Activated CD4-positive, alpha-beta T cell treated with anti-CD3 and anti-CD28 coated beads for 36 hours (primary cell): Measurements from ENCODE around the gene ERP29. TPM values are rescaled to one million over a fixed set of nuclear protein-coding genes. Genes with fewer than 3 reads are reported as not detected.

Experiments used
- ATAC-seq: fragments of 200-7000 bp; cut with Tn5 transposase; one replicate; pipeline ENCODE4 v1.10.0; 2021; ENCODE audit warnings: mild to moderate bottlenecking, moderate library complexity
- CTCF ChIA-PET: fragments of 350-600 bp; sonication (Branson Sonifier 250); formaldehyde crosslinking; loops from one replicate; lab custom pipeline; 2021; ENCODE audit warnings: antibody characterized with exemption; lab: Charles Lee
- POLR2A ChIA-PET: fragments of 350-600 bp; sonication (Branson Sonifier 250); formaldehyde crosslinking; loops from one replicate; lab custom pipeline; 2021; ENCODE audit warnings: antibody characterized with exemption, inconsistent platforms; lab: Charles Lee
- DNase-seq: peaks from one replicate; pipeline ENCODE4 v3.0.0-alpha.2; 2020
- H3K27ac Mint-ChIP-seq: one replicate; pipeline ENCODE4 v1.8.0; 2021; ENCODE audit warnings: mixed read lengths
- H3K27me3 Mint-ChIP-seq: one replicate; pipeline ENCODE4 v1.8.0; 2021; ENCODE audit warnings: mixed read lengths
- H3K36me3 Mint-ChIP-seq: one replicate; pipeline ENCODE4 v1.8.0; 2021; ENCODE audit warnings: low read depth, mixed read lengths
- H3K4me1 Mint-ChIP-seq: one replicate; pipeline ENCODE4 v1.8.0; 2021; ENCODE audit warnings: mixed read lengths
- H3K4me3 Mint-ChIP-seq: one replicate; pipeline ENCODE4 v1.8.0; 2021; ENCODE audit warnings: mild to moderate bottlenecking, moderate library complexity, mixed read lengths
- H3K9me3 Mint-ChIP-seq: one replicate; pipeline ENCODE4 v1.8.0; 2021; ENCODE audit warnings: low read depth, mixed read lengths
- intact Hi-C, 2 experiments: fragments of 100-400 bp; cut with DNase I in 1 of 2; cut with micrococcal nuclease in 1 of 2; formaldehyde crosslinking; loops; one replicate each; pipeline versions ENCODE4 v1.14.2 to v1.15.1; 2022 to 2024; cut with DNase I, micrococcal nuclease
- total RNA-seq, 2 experiments: library from RNA; stranded (reverse); gene quantifications; one replicate each; pipeline ENCODE4 v1.2.3, GENCODE V29; 2021

ERP29 gene
- 10 to 100 TPM; 79.7 to 87.3 TPM for total RNA-seq

DNA sequence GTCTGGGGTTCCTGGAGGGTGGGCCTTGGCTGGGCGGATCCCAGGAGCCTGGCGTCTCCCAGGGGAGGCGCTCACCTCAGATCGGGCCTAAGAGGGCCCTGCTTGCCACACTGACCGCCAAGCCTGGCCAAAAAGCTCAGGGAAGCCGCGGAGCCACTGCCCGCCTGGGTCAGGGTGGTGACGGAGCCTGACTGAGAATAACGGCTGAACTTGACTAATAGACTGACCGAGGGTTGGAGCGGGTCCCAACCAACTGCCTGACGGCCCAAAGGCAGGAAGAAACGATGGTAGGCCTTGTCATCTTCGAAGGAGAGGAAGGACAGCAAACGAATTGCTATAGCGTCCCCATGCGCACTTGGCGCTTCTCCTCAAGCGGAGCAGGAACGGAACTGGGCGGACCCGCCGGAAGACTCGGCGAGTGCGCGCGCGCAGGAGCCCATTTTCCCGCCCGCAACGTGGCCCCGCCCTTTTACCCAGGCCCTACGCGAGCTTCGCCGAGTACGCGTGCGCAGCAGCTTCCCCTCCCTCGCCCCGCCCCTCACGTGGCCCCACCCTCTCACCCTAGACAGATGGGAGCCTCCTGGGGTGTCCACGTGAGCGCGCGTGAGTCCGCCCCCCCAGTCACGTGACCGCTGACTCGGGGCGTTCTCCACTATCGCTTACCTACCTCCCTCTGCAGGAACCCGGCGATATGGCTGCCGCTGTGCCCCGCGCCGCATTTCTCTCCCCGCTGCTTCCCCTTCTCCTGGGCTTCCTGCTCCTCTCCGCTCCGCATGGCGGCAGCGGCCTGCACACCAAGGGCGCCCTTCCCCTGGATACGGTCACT lies at the start of gene ERP29, which contains the start of gene TMEM116:
TSS of gene ERP29 (plus strand) at position 652 of the 826 bp plus-strand sequence. CDS start at position 692, 40 bp downstream.
TSS of gene TMEM116 (minus strand) at position 391 of the 826 bp plus-strand sequence. CDS start 7,895 bp downstream, outside the sequence.
- Mint-ChIP-seq H3K27me3 (no peaks in the 10 kb centered on the region), H3K4me1 (peaks cover 53% of the 10 kb centered on the region), H3K4me3 (peak within 1 kb of the TSS; percentile 98), H3K27ac (peak within 1 kb of the TSS; percentile 99), H3K9me3 (peaks cover 8% of the 10 kb centered on the region), H3K36me3 (peaks cover 45% of the 10 kb centered on the region)
- DNase-seq: peak; percentile 100
- intact Hi-C loops: loop anchor here (1.0 to 5.0 kb wide), 17 partner anchors 19 to 1546 kb away; partner anchors contain the start of genes NAA25 (in 2 of the 2), TRAFD1 (in 2 of the 2), ATXN2 (in 1 of the 2) and BRAP (in 1 of the 2)
- peak; percentile 80 for ATAC-seq
- CTCF ChIA-PET: interaction anchor here (0.8 to 2.1 kb wide), 10 partner anchors 8 to 112 kb away, joined by 3 to 17 read pairs (median 5); partner anchors contain the start of gene TRAFD1
- POLR2A ChIA-PET: interaction anchor here (0.7 to 1.7 kb wide), 6 partner anchors 10 to 433 kb away, joined by 3 to 6 read pairs (median 4); partner anchors contain the start of gene TRAFD1

- POLR2A ChIA-PET: no interaction called here
- ATAC-seq: no peak
- no peaks in the 10 kb centered on the region for H3K27me3 Mint-ChIP-seq
Observed at GRCh38 chr12:111964935-111965334, 48.3 kb upstream of the ERP29 start.

GRCh38 chr12:111971800-111972199 lies 41.4 kb upstream of the ERP29 start:
- H3K27ac Mint-ChIP-seq: no peak overlapping the region

More at GRCh38 chr12:111964935-111965334, 48.3 kb upstream of the ERP29 start:
- Mint-ChIP-seq H3K27ac (no peak overlapping the region), H3K36me3 (peaks cover 35% of the 10 kb centered on the region), H3K4me3 (no peak overlapping the region), H3K4me1 (peaks cover 11% of the 10 kb centered on the region), H3K9me3 (peaks cover 16% of the 10 kb centered on the region)
- CTCF ChIA-PET: interaction anchor here (0.8 kb wide), 1 partner anchor 174 kb away, joined by 3 read pairs; no protein-coding TSS in a partner anchor
- no peak for DNase-seq
- intact Hi-C loops: no loop called here

GRCh38 chr12:111975161-111975931 lies 37.9 kb upstream of the ERP29 start:
- Mint-ChIP-seq H3K27me3 (no peaks in the 10 kb centered on the region), H3K9me3 (peaks cover 2% of the 10 kb centered on the region), H3K27ac (no peak overlapping the region), H3K4me3 (no peak overlapping the region), H3K36me3 (peaks cover 6% of the 10 kb centered on the region), H3K4me1 (peaks cover 12% of the 10 kb centered on the region)
- DNase-seq (no peak), ATAC-seq (no peak)
- intact Hi-C loops: no loop called here
- POLR2A ChIA-PET: no interaction called here
- CTCF ChIA-PET: interaction anchor here (0.9 kb wide), 1 partner anchor 157 kb away, joined by 3 read pairs; no protein-coding TSS in a partner anchor

More at GRCh38 chr12:111971800-111972199, 41.4 kb upstream of the ERP29 start:
- no peak for ATAC-seq
- intact Hi-C loops: no loop called here
- peaks cover 16% of the 10 kb centered on the region for H3K36me3 Mint-ChIP-seq
- DNase-seq: no peak
- peaks cover 15% of the 10 kb centered on the region for H3K4me1 Mint-ChIP-seq
- H3K9me3 Mint-ChIP-seq: peaks cover 3% of the 10 kb centered on the region
- CTCF ChIA-PET: no interaction called here
- no peaks in the 10 kb centered on the region for H3K27me3 Mint-ChIP-seq
- no peak overlapping the region for H3K4me3 Mint-ChIP-seq
- POLR2A ChIA-PET: no interaction called here

- Mint-ChIP-seq H3K4me1 (peaks cover 12% of the 10 kb centered on the region), H3K27ac (no peak overlapping the region), H3K36me3 (no peaks in the 10 kb centered on the region), H3K9me3 (no peaks in the 10 kb centered on the region), H3K4me3 (no peak overlapping the region), H3K27me3 (no peaks in the 10 kb centered on the region)
- DNase-seq: no peak
- ChIA-PET CTCF (interaction anchor here (0.9 kb wide), 1 partner anchor 156 kb away, joined by 3 read pairs; no protein-coding TSS in a partner anchor), POLR2A (no interaction called here)
- ATAC-seq: no peak
- intact Hi-C loops: no loop called here
Observed at GRCh38 chr12:111976291-111976690, 36.9 kb upstream of the ERP29 start.

- Mint-ChIP-seq H3K27ac (no peak overlapping the region), H3K36me3 (no peaks in the 10 kb centered on the region), H3K4me3 (no peak overlapping the region), H3K9me3 (no peaks in the 10 kb centered on the region), H3K27me3 (no peaks in the 10 kb centered on the region), H3K4me1 (peaks cover 12% of the 10 kb centered on the region)
- intact Hi-C loops: no loop called here
- DNase-seq (no peak), ATAC-seq (no peak)
- ChIA-PET POLR2A (no interaction called here), CTCF (no interaction called here)
Observed at GRCh38 chr12:111976860-111977259, 36.4 kb upstream of the ERP29 start.

GRCh38 chr12:111978545-111978944 lies 34.7 kb upstream of the ERP29 start:
- Mint-ChIP-seq H3K27ac (no peak overlapping the region), H3K36me3 (no peaks in the 10 kb centered on the region), H3K9me3 (no peaks in the 10 kb centered on the region), H3K27me3 (no peaks in the 10 kb centered on the region), H3K4me1 (peaks cover 12% of the 10 kb centered on the region), H3K4me3 (no peak overlapping the region)
- ChIA-PET POLR2A (no interaction called here), CTCF (interaction anchor here (0.6 to 1.1 kb wide), 3 partner anchors 8 to 35 kb away, joined by 3 to 6 read pairs (median 3); partner anchors contain the start of genes ERP29 and TMEM116)
- intact Hi-C loops: no loop called here
- ATAC-seq: no peak
- no peak for DNase-seq

- no peak for ATAC-seq
- CTCF ChIA-PET: no interaction called here
- Mint-ChIP-seq H3K27ac (no peak overlapping the region), H3K4me3 (no peak overlapping the region), H3K9me3 (no peaks in the 10 kb centered on the region), H3K36me3 (no peaks in the 10 kb centered on the region), H3K4me1 (peaks cover 13% of the 10 kb centered on the region), H3K27me3 (no peaks in the 10 kb centered on the region)
- DNase-seq: no peak
- POLR2A ChIA-PET: interaction anchor here (0.6 kb wide), 1 partner anchor 442 kb away, joined by 5 read pairs; no protein-coding TSS in a partner anchor
- intact Hi-C loops: no loop called here
Observed at GRCh38 chr12:111980598-111980997, 32.6 kb upstream of the ERP29 start.

DNA sequence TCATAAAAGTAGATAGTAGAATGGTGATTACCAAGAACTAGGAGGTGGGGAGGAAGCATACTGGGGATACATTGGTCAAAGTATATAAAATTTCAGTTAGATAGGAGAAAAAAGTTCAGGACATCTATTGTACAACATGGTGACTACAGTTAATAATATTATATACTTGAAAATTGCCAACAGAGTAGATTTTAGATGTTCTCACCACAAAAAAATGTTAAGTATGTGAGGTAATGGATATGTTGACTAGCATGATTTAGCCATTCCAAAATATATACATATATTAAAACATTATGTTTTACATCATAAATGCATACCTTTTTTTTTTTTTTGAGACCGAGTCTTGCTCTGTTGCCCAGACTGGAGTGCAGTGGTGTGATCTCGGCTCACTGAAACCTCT lies 31.2 kb upstream of the ERP29 start:
- Mint-ChIP-seq H3K9me3 (no peaks in the 10 kb centered on the region), H3K4me3 (no peak overlapping the region), H3K27me3 (no peaks in the 10 kb centered on the region), H3K36me3 (no peaks in the 10 kb centered on the region), H3K27ac (no peak overlapping the region), H3K4me1 (peaks cover 7% of the 10 kb centered on the region)
- no peak for ATAC-seq
- intact Hi-C loops: no loop called here
- POLR2A ChIA-PET: no interaction called here
- DNase-seq: no peak
- CTCF ChIA-PET: no interaction called here

DNA sequence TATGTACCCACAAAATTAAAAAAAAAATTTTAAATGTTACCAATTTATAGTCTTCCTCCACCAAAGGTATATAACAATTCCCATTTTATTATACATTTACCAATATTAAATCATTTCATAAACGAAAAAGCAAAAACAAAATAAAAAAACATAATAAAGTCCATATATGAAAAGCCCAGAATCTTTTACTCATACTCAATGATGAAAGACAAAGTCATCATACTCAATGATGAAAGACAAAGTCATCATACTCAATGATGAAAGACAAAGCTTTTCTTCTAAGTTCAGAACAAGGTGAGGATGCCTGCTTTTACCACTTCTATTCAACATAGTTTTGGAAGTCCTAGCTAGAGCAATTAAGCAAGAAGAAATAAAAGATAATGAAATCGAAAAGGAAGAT lies 28.4 kb upstream of the ERP29 start:
- H3K27me3 Mint-ChIP-seq: no peaks in the 10 kb centered on the region
- intact Hi-C loops: no loop called here
- H3K27ac Mint-ChIP-seq: no peak overlapping the region
- peaks cover 6% of the 10 kb centered on the region for H3K4me1 Mint-ChIP-seq
- no peak for DNase-seq
- ATAC-seq: no peak
- peaks cover 3% of the 10 kb centered on the region for H3K36me3 Mint-ChIP-seq
- CTCF ChIA-PET: interaction anchor here (0.6 to 1.2 kb wide), 2 partner anchors 13 to 19 kb away, joined by 3 read pairs; no protein-coding TSS in a partner anchor
- no peak overlapping the region for H3K4me3 Mint-ChIP-seq
- POLR2A ChIA-PET: no interaction called here
- no peaks in the 10 kb centered on the region for H3K9me3 Mint-ChIP-seq

DNA sequence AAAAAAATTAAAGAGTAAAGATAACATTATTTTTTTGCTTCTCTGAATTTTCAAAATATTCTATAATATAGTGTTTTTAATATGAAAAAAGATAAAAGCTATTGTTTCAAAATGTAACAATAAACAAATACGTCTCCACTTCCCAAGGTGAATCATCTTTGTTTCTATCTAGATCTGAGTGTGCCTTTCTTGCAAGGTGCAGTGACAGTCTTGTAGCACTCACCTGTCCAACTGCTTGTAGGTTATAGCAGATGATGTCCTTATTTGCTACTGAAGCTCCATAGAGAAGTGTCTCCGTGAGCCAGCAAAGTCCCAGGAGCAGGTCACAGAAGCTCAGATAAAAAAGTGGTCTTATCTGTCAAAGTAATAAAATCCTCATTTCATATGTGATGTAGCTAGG lies 21.7 kb upstream of the ERP29 start:
- H3K9me3 Mint-ChIP-seq: no peaks in the 10 kb centered on the region
- no peak overlapping the region for H3K4me3 Mint-ChIP-seq
- peak; percentile 50 for ATAC-seq
- CTCF ChIA-PET: interaction anchor here (0.6 to 1.0 kb wide), 4 partner anchors 9 to 1859 kb away, joined by 3 to 10 read pairs (median 3); no protein-coding TSS in a partner anchor
- peaks cover 55% of the 10 kb centered on the region for H3K4me1 Mint-ChIP-seq
- intact Hi-C loops: loop anchor here (5.0 kb wide), 2 partner anchors 39 to 44 kb away; no protein-coding TSS in a partner anchor
- POLR2A ChIA-PET: interaction anchor here (0.6 kb wide), 1 partner anchor 1215 kb away, joined by 3 read pairs; no protein-coding TSS in a partner anchor
- H3K27me3 Mint-ChIP-seq: no peaks in the 10 kb centered on the region
- peak overlapping the region; percentile 10 for H3K27ac Mint-ChIP-seq
- H3K36me3 Mint-ChIP-seq: peaks cover 3% of the 10 kb centered on the region
- DNase-seq: no peak
